ENCODE data around the gene RAB7B.

Gene RAB7B

GRCh38 chr1:206005778-206006180, 2.6 kb upstream of the RAB7B start:
- no peak overlapping the region for H3K4me3 ChIP-seq (ENCODE audit: control insufficient read depth, low read depth, low read length)
- no peak for TF ChIP-seq CTCF (conservative IDR thresholded peaks at IDR 0.05; ENCODE audit: control insufficient read depth, insufficient read depth, low read depth, low read length)
- DNase-seq (ENCODE audit: low read depth), result no peak

GRCh38 chr1:206005234-206005633, 2.0 kb upstream of the RAB7B start:
- no peak for TF ChIP-seq CTCF (conservative IDR thresholded peaks at IDR 0.05; ENCODE audit: control insufficient read depth, insufficient read depth, low read depth, low read length)
- no peak overlapping the region for H3K4me3 ChIP-seq (ENCODE audit: control insufficient read depth, low read depth, low read length)
- no peak for DNase-seq (ENCODE audit: low read depth)

GRCh38 chr1:206004826-206005225, 1.6 kb upstream of the RAB7B start:
- TF ChIP-seq CTCF (conservative IDR thresholded peaks at IDR 0.05; ENCODE audit: control insufficient read depth, insufficient read depth, low read depth, low read length), result no peak
- DNase-seq (ENCODE audit: low read depth), result no peak
- H3K4me3 ChIP-seq (ENCODE audit: control insufficient read depth, low read depth, low read length), result no peak overlapping the region

- no peak overlapping the region for H3K4me3 ChIP-seq (ENCODE audit: control insufficient read depth, low read depth, low read length)
- TF ChIP-seq CTCF (conservative IDR thresholded peaks at IDR 0.05; ENCODE audit: control insufficient read depth, insufficient read depth, low read depth, low read length), result no peak
- no peak for DNase-seq (ENCODE audit: low read depth)
These were observed 932 bp upstream of the RAB7B start for GRCh38 chr1:206003854-206004800.

- DNase-seq (ENCODE audit: low read depth), result no peak
- TF ChIP-seq CTCF (conservative IDR thresholded peaks at IDR 0.05; ENCODE audit: control insufficient read depth, insufficient read depth, low read depth, low read length), result no peak
- peak overlapping the region; percentile 51 for H3K4me3 ChIP-seq (ENCODE audit: control insufficient read depth, low read depth, low read length)
These were observed 1.0 kb downstream of the RAB7B start for GRCh38 chr1:206002160-206002559.

GRCh38 chr1:206001476-206001888, 1.7 kb downstream of the RAB7B start:
- TF ChIP-seq CTCF (conservative IDR thresholded peaks at IDR 0.05; ENCODE audit: control insufficient read depth, insufficient read depth, low read depth, low read length), result peak; percentile 1
- peak; percentile 97 for DNase-seq (ENCODE audit: low read depth)
- H3K4me3 ChIP-seq (ENCODE audit: control insufficient read depth, low read depth, low read length), result peak overlapping the region; percentile 25

Data from fibroblast of mammary gland (primary cell).